PC-3 (cell line): Measurements from ENCODE around the gene SLC22A1. TPM values are rescaled to one million over a fixed set of nuclear protein-coding genes. Genes with fewer than 3 reads are reported as not detected.

ENCODE experiments used
- ATAC-seq: fragments of 200-7000 bp; cut with Tn5 transposase; 2 replicates; pipeline ENCODE4 v1.9.1; 2020; ENCODE audit warnings: mild to moderate bottlenecking, moderate library complexity
- BruUV-seq: library from RNA; stranded (reverse); fragments of 400-500 nt; replicated peaks from 2 replicates; lab custom pipeline; 2021; lab: Mats Ljungman, UMichigan
- CTCF ChIA-PET: fragments of 300-600 bp; sonication (Branson Sonifier 250); formaldehyde crosslinking; loops from one replicate; lab custom pipeline; 2022; ENCODE audit warnings: antibody characterized with exemption; lab: Charles Lee
- POLR2A ChIA-PET: fragments of 300-600 bp; sonication (Branson Sonifier 250); formaldehyde crosslinking; loops from one replicate; lab custom pipeline; 2022; ENCODE audit warnings: antibody characterized with exemption; ENCODE audit not compliant: unreplicated experiment; lab: Charles Lee
- DNase-seq: peaks from one replicate; pipeline ENCODE4 v3.0.0-alpha.2; 2015
- H2AFZ ChIP-seq: fragments of 300-600 bp; sonication (generic); 2 replicates; pipeline ENCODE4 v1.6.0; 2016; ENCODE audit warnings: antibody characterized with exemption, low read length
- H3F3A ChIP-seq: fragments of 300-600 bp; sonication (generic); one replicate; pipeline ENCODE4 v1.6.0; 2017; ENCODE audit warnings: antibody characterized with exemption, low read length, control low read depth, mild to moderate bottlenecking; ENCODE audit not compliant: unreplicated experiment
- H3K27ac ChIP-seq: fragments of 300-600 bp; sonication (generic); 2 replicates; pipeline ENCODE4 v1.5.1; 2016; ENCODE audit warnings: mild to moderate bottlenecking, low read length
- H3K27me3 ChIP-seq: fragments of 300-600 bp; sonication (generic); 2 replicates; pipeline ENCODE4 v1.6.1; 2016; ENCODE audit warnings: low read length, mixed read lengths
- H3K36me3 ChIP-seq: fragments of 300-600 bp; sonication (generic); 2 replicates; pipeline ENCODE4 v1.6.1; 2016; ENCODE audit warnings: low read depth, mixed run types, low read length, mixed read lengths
- H3K4me1 ChIP-seq: fragments of 300-600 bp; sonication (generic); 2 replicates; pipeline ENCODE4 v1.5.1; 2016; ENCODE audit warnings: low read length; ENCODE audit not compliant: insufficient read depth
- H3K4me2 ChIP-seq: fragments of 300-600 bp; sonication (generic); 2 replicates; pipeline ENCODE4 v1.6.0; 2016; ENCODE audit warnings: low read length
- H3K4me3 ChIP-seq: fragments of 300-600 bp; sonication (generic); 2 replicates; pipeline ENCODE4 v1.5.1; 2016; ENCODE audit warnings: mild to moderate bottlenecking, low read length, mixed read lengths
- H3K79me2 ChIP-seq: fragments of 300-600 bp; sonication (generic); 2 replicates; pipeline ENCODE4 v1.6.1; 2017; ENCODE audit warnings: low read length, mixed read lengths
- H3K9ac ChIP-seq: fragments of 300-600 bp; sonication (generic); 2 replicates; pipeline ENCODE4 v1.6.0; 2016; ENCODE audit warnings: mild to moderate bottlenecking, low read length
- H3K9me2 ChIP-seq: fragments of 300-600 bp; sonication (generic); replicated peaks from 2 replicates; pipeline ENCODE4 v1.6.1; 2016; ENCODE audit warnings: mixed run types, low read length, mixed read lengths
- H3K9me3 ChIP-seq: fragments of 300-600 bp; sonication (generic); 2 replicates; pipeline ENCODE4 v1.6.1; 2016; ENCODE audit warnings: low read length, mixed read lengths
- H4K20me1 ChIP-seq: fragments of 300-600 bp; sonication (generic); 2 replicates; pipeline ENCODE4 v1.6.1; 2016; ENCODE audit warnings: low read length, mixed read lengths
- CTCF ChIP-seq: fragments of 300-600 bp; sonication (generic); conservative IDR thresholded peaks from 2 replicates; pipeline ENCODE4 v1.5.1; 2017; ENCODE audit warnings: antibody characterized with exemption, low read depth, mild to moderate bottlenecking, low read length
- EZH2 ChIP-seq: fragments of 300-600 bp; sonication (generic); IDR thresholded peaks from one replicate; pipeline ENCODE4 v1.6.1; 2017; ENCODE audit warnings: antibody characterized with exemption, mild to moderate bottlenecking, low read length; ENCODE audit not compliant: unreplicated experiment
- EZH2phosphoT487 ChIP-seq: fragments of 300-600 bp; sonication (generic); IDR thresholded peaks from 2 replicates; pipeline ENCODE4 v1.6.1; 2018; ENCODE audit warnings: mild to moderate bottlenecking, antibody characterized with exemption, low read length, borderline replicate concordance
- intact Hi-C: fragments of 100-400 bp; cut with micrococcal nuclease; formaldehyde crosslinking; loops from 2 replicates; pipeline ENCODE4 v1.9.0; 2023
- total RNA-seq: library from RNA; depleted of rRNA; stranded (reverse); fragments of >200 nt; gene quantifications from 2 replicates; pipeline ENCODE4 v1.2.3, GENCODE V29; 2014

Gene SLC22A1
- total RNA-seq, 1 experiment from 2014 or later = 10.2 TPM

DNA sequence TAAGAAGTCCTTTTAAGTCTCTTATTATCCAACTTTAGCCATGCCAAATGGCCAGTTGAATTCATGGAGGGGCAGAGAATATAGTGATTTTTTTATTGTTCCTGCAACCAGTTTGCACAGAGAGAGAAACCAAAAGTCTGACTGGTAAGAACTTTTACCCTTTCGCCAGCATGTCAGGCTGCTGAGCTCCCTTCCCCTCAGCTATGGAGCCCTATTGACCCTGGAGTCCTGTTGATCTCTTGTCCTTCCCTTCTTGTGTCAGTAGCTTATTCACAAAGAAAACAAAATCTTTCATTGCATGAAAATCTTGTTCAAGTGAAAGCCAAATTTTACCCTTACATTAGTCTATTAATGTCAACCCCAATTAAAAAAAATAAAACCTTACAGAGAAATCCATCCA lies 1.5 kb upstream of the SLC22A1 start:
- no TSS peak for BruUV-seq
- H3K27me3 ChIP-seq = no peaks in the 10 kb centered on the region
- H2AFZ ChIP-seq = no peak overlapping the region
- no peak for DNase-seq
- H3K4me2 ChIP-seq = no peak overlapping the region
- no peaks in the 10 kb centered on the region for H3K4me1 ChIP-seq
- H3K27ac ChIP-seq = no peak overlapping the region
- ChIA-PET CTCF (no interaction called here), POLR2A (no interaction called here)
- no peaks in the 10 kb centered on the region for H3K9me2 ChIP-seq
- no peaks in the 10 kb centered on the region for H3K79me2 ChIP-seq
- no peak overlapping the region for H3K4me3 ChIP-seq
- H4K20me1 ChIP-seq = no peaks in the 10 kb centered on the region
- intact Hi-C loops = no loop called here
- ATAC-seq = no peak
- TF ChIP-seq EZH2phosphoT487 (no peak), EZH2 (no peak), CTCF (no peak)
- H3K36me3 ChIP-seq = no peaks in the 10 kb centered on the region
- no peak overlapping the region for H3K9ac ChIP-seq
- H3K9me3 ChIP-seq = no peaks in the 10 kb centered on the region
- H3F3A ChIP-seq = no peaks in the 10 kb centered on the region

- ChIA-PET POLR2A (no interaction called here), CTCF (no interaction called here)
- Histone ChIP-seq H4K20me1 (no peaks in the 10 kb centered on the region), H3K9ac (no peak overlapping the region), H3K27ac (no peak overlapping the region), H3K4me1 (no peaks in the 10 kb centered on the region), H3K36me3 (no peaks in the 10 kb centered on the region), H3F3A (no peaks in the 10 kb centered on the region), H2AFZ (no peak overlapping the region), H3K4me2 (no peak overlapping the region), H3K9me2 (no peaks in the 10 kb centered on the region), H3K79me2 (no peaks in the 10 kb centered on the region), H3K9me3 (no peaks in the 10 kb centered on the region), H3K27me3 (no peaks in the 10 kb centered on the region), H3K4me3 (no peak overlapping the region)
- no peak for ATAC-seq
- BruUV-seq = no TSS peak
- no peak for DNase-seq
- intact Hi-C loops = no loop called here
- TF ChIP-seq EZH2phosphoT487 = no peak
- no peak for TF ChIP-seq EZH2
- no peak for TF ChIP-seq CTCF
These were observed 366 bp downstream of the SLC22A1 start for GRCh38 chr6:160121981-160122380.

GRCh38 chr6:160122744-160123143 lies 1.1 kb downstream of the SLC22A1 start:
- Histone ChIP-seq H3K9ac (no peak overlapping the region), H3K79me2 (no peaks in the 10 kb centered on the region), H3K4me2 (no peak overlapping the region), H3F3A (no peaks in the 10 kb centered on the region), H4K20me1 (no peaks in the 10 kb centered on the region), H2AFZ (no peak overlapping the region), H3K4me1 (no peaks in the 10 kb centered on the region), H3K27me3 (no peaks in the 10 kb centered on the region), H3K9me2 (no peaks in the 10 kb centered on the region), H3K27ac (no peak overlapping the region), H3K4me3 (no peak overlapping the region), H3K36me3 (no peaks in the 10 kb centered on the region), H3K9me3 (no peaks in the 10 kb centered on the region)
- TF ChIP-seq EZH2phosphoT487 (no peak), CTCF (no peak), EZH2 (no peak)
- POLR2A ChIA-PET = no interaction called here
- intact Hi-C loops = no loop called here
- DNase-seq (no peak), ATAC-seq (no peak)
- CTCF ChIA-PET = no interaction called here
- BruUV-seq = no TSS peak
